Right lobe of liver (tissue), 6 donors: Measurements from ENCODE around the gene S100A9. TPM values are rescaled to one million over a fixed set of nuclear protein-coding genes. Genes with fewer than 3 reads are reported as not detected.

Experiments
- ATAC-seq, 4 donors: fragments of 200-7000 bp; cut with Tn5 transposase; one replicate each; pipeline ENCODE4 v1.9.1; 2020; ENCODE audit warnings: mild to moderate bottlenecking in 4 of 4, moderate library complexity in 4 of 4
- DNase-seq, 3 donors: peaks; one replicate each; pipeline ENCODE4 v3.0.0-alpha.2; 2020
- H3K27ac ChIP-seq, 3 donors: fragments of 200-600 bp; one replicate each; pipeline ENCODE4 v1.8.0; 2022
- H3K27me3 ChIP-seq, 2 donors: fragments of 200-600 bp; one replicate each; pipeline ENCODE4 v1.8.0; 2022
- H3K36me3 ChIP-seq, 4 donors: fragments of 200-600 bp; sonication (generic) in 1 of 4; one replicate each; pipeline versions ENCODE4 v1.5.1 to v1.8.0; 2017 to 2022; ENCODE audit warnings: control low read depth in 1 of 4
- H3K4me1 ChIP-seq, 4 donors: fragments of 200-600 bp; sonication (generic) in 1 of 4; one replicate each; pipeline versions ENCODE4 v1.5.1 to v1.8.0; 2017 to 2022; ENCODE audit warnings: control low read depth in 1 of 4
- H3K4me3 ChIP-seq, 3 donors: fragments of 200-600 bp; one replicate each; pipeline ENCODE4 v1.8.0; 2022
- H3K9me3 ChIP-seq, 4 donors: fragments of 200-600 bp; sonication (generic) in 1 of 4; one replicate each; pipeline versions ENCODE4 v1.5.1 to v1.8.0; 2017 to 2022; ENCODE audit warnings: control low read depth in 1 of 4
- CTCF ChIP-seq, 4 donors: fragments of 200-600 bp in 3 of 4; fragments of 450-650 bp in 1 of 4; IDR thresholded peaks; one replicate each; pipeline versions ENCODE4 v1.5.1 to v1.8.0; 2016 to 2022; ENCODE audit warnings: antibody characterized with exemption in 4 of 4, mild to moderate bottlenecking in 2 of 4
- POLR2A ChIP-seq: fragments of 450-650 bp; IDR thresholded peaks from one replicate; pipeline ENCODE4 v1.6.1; 2017; ENCODE audit warnings: antibody characterized with exemption, mild to moderate bottlenecking
- WGBS: methylation state at CpG from one replicate; pipeline ENCODE4 v1.1.6; 2018; ENCODE audit warnings: low coverage, low lambda C conversion rate; ENCODE audit not compliant: insufficient coverage; ENCODE audit errors: missing lambda C conversion rate; 5-methylcytosine and 5-hydroxymethylcytosine counted together
- intact Hi-C, 2 donors: fragments of 100-400 bp; cut with DNase I; formaldehyde crosslinking; loops; one replicate each; pipeline versions ENCODE4 v1.11.2 to v1.14.1; 2022
- total RNA-seq, 6 experiments: library from RNA; depleted of rRNA in 2 of 6; stranded (reverse); fragments of >200 nt in 2 of 6; fragmentation: NEBNext Ultra II Directional in 3 of 6; extraction: Animal tissue kit (Norgen Biotek cat#: 25700) in 3 of 6; gene quantifications; one replicate each; pipeline versions ENCODE4 v1.1.0 to v1.2.4, GENCODE V29; 2016 to 2023
- donor health status: DM: no; HTN: yes; CAD: no.
- donor health status: DM: no; HTN: no; CAD: no.
- donor health status: DM: no; HTN: no; CAD: no.
- donor health status: DM: no; HTN: yes; CAD: no.
- donor health status: DM: no; HTN: yes; CAD: no.

The S100A9 gene
- total RNA-seq, 6 experiments from 2014 or later = 34.3 to 96.8 (median 64.5) TPM

- Histone ChIP-seq H3K9me3 (no peaks in the 10 kb centered on the region), H3K4me1 (no peaks in the 10 kb centered on the region), H3K36me3 (no peaks in the 10 kb centered on the region), H3K4me3 (no peak overlapping the region), H3K27ac (no peak overlapping the region), H3K27me3 (no peaks in the 10 kb centered on the region)
- intact Hi-C loops = no loop called here
- DNase-seq (no peak), ATAC-seq (no peak)
- 74% methylated on average over 10 of the region's 19 CpGs for WGBS
- TF ChIP-seq CTCF (IDR thresholded peaks at IDR 0.05) = no peak
Measured at GRCh38 chr1:153397051-153397923, 39.6 kb downstream of the S100A9 start.

DNA sequence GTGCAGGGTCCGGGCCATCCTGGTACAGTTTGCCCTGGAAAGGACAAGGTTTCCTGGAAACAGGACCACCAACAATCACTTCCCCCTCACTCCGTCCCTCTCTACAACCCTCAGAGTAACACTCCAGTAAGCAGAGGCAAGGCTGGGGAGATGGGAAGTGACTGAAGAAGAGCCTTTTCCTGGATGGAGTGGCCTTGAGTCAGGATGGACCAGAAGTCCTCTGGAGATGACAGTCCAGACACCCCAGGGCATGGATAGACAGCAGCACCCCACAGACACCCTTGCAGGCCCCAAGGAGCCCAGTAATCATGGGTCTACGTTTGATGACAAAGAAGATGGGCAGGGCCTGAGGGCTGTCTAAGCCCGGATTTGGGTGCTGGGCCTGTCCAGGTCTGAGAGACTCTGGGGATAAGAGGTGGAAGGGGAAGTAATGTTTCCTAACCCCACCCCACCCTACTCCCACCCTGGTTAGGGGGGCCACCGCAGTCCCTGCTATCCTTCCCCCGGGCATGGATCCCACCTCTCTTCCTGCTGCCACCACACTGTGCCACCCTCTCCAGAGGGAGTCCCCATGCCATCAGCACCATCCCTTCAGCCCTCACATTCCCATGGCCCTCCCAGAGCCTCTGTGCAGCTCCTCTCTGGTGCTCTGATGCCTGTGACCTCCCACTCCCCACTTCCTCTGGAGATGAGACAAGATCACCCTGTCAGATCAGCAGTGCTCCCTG is 40.4 kb downstream of the S100A9 start:
- 33% methylated on average over 1 of the region's 6 CpGs for WGBS
- no peak for ATAC-seq
- H3K36me3 ChIP-seq = no peaks in the 10 kb centered on the region
- H3K9me3 ChIP-seq = no peaks in the 10 kb centered on the region
- no peaks in the 10 kb centered on the region for H3K27me3 ChIP-seq
- no peak overlapping the region for H3K4me3 ChIP-seq
- TF ChIP-seq CTCF (IDR thresholded peaks at IDR 0.05) = no peak
- no peak for TF ChIP-seq POLR2A
- intact Hi-C loops = no loop called here
- H3K4me1 ChIP-seq = no peaks in the 10 kb centered on the region
- DNase-seq = no peak
- no peak overlapping the region for H3K27ac ChIP-seq

DNA sequence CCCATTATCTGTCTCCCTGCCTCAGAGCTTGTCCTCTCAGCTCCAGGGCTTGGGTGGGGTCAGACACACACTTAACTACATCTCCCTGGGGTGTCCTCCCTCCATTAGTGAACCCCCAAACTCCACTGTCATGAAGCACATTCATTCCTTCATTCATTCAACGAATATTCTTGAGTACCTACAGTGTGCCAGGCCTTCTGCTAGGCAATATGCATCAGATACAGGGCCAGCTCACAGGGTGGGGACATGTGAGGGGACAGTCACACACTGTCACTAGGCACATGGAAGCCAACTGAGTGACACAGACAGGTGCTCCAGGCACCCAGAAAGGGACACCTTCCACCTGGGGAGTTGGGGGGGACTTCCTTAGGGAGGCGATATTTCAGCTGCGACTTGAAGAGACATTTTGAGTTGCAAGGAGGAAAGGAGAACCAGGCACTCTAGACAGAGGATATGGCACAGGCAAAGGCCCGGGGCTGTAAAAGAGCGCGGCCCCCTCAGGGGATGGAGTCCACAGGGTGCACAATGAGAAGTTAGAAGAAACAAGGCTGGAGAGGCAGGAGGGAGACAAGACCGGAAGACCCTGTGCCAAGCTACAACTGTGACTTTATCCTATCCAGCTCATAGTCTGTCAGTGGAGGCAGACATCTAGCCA is 41.9 kb downstream of the S100A9 start:
- DNase-seq = no peak
- no peak overlapping the region for H3K27ac ChIP-seq
- intact Hi-C loops = loop anchor here in 1 of 2 donors (10.0 kb wide), 1 partner anchor 45 kb away; the partner anchor contains the start of gene S100A9
- no peaks in the 10 kb centered on the region for H3K27me3 ChIP-seq
- no peaks in the 10 kb centered on the region for H3K36me3 ChIP-seq
- WGBS = 69% methylated on average over 7 of the region's 7 CpGs
- no peak overlapping the region for H3K4me3 ChIP-seq
- H3K9me3 ChIP-seq = no peaks in the 10 kb centered on the region
- TF ChIP-seq POLR2A (no peak), CTCF (IDR thresholded peaks at IDR 0.05) (no peak)
- ATAC-seq = no peak
- no peaks in the 10 kb centered on the region for H3K4me1 ChIP-seq

DNA sequence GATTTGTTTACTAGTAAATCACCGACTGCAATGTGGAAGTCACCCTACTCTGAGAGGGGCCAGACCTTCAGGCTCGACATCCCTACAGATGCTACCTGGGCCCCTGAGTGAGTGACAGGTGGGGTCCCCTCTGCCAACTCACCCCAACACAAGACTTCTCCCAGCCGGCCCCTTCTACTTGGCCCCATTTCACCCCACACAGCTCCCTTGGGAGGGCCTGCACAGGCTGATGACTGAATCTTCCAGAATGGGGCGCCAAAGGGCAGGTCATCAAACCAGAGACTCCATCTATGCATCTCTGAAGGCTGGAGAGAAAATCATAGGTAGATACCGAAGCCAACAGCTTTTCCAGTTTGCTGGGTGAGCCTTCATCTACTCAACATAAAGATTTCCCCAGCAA is 42.6 kb downstream of the S100A9 start:
- DNase-seq = no peak
- Histone ChIP-seq H3K36me3 (no peaks in the 10 kb centered on the region), H3K27ac (no peak overlapping the region), H3K4me1 (no peaks in the 10 kb centered on the region), H3K9me3 (no peaks in the 10 kb centered on the region), H3K4me3 (no peak overlapping the region), H3K27me3 (no peaks in the 10 kb centered on the region)
- 58% methylated on average over 2 of the region's 5 CpGs for WGBS
- intact Hi-C loops = loop anchor here in 1 of 2 donors (10.0 kb wide), 1 partner anchor 45 kb away; the partner anchor contains the start of gene S100A9
- TF ChIP-seq CTCF (IDR thresholded peaks at IDR 0.05) = no peak
- TF ChIP-seq POLR2A = no peak
- ATAC-seq = no peak
